Trophoblast cell (in vitro differentiated cells and primary cell): ENCODE data around the gene SMOC2.

ENCODE experiments used
- DNase-seq, 2 donors: peaks; one replicate each; pipeline ENCODE4 v3.0.0-alpha.2; 2016
- H2AFZ ChIP-seq: 2 replicates; pipeline ENCODE4 v1.6.1; 2013; ENCODE audit warnings: low read length, moderate library complexity, mild to moderate bottlenecking; ENCODE audit not compliant: insufficient read depth, poor library complexity
- H2AK5ac ChIP-seq: 2 replicates; pipeline ENCODE4 v1.6.1; 2013; ENCODE audit warnings: mild to moderate bottlenecking, low read length
- H2BK120ac ChIP-seq: 2 replicates; pipeline ENCODE4 v1.6.1; 2013; ENCODE audit warnings: low read length, mild to moderate bottlenecking, moderate library complexity; ENCODE audit not compliant: insufficient read depth, poor library complexity
- H2BK12ac ChIP-seq: 2 replicates; pipeline ENCODE4 v1.6.1; 2013; ENCODE audit warnings: mild to moderate bottlenecking, low read length, moderate library complexity
- H2BK5ac ChIP-seq: 2 replicates; pipeline ENCODE4 v1.6.1; 2013; ENCODE audit warnings: low read length, low read depth, moderate library complexity, mild to moderate bottlenecking; ENCODE audit not compliant: poor library complexity
- H3K14ac ChIP-seq: 2 replicates; pipeline ENCODE4 v1.6.1; 2013; ENCODE audit warnings: mild to moderate bottlenecking, low read length
- H3K18ac ChIP-seq: 2 replicates; pipeline ENCODE4 v1.6.1; 2013; ENCODE audit warnings: mild to moderate bottlenecking, low read length
- H3K23ac ChIP-seq: 2 replicates; pipeline ENCODE4 v1.6.1; 2013; ENCODE audit warnings: low read length
- H3K27ac ChIP-seq: 2 replicates; pipeline ENCODE4 v1.5.1; 2013; ENCODE audit warnings: low read depth, mild to moderate bottlenecking, inconsistent platforms, low read length, moderate library complexity
- H3K27me3 ChIP-seq: 2 replicates; pipeline ENCODE4 v1.6.1; 2013; ENCODE audit warnings: inconsistent platforms, mild to moderate bottlenecking, low read length, moderate library complexity; ENCODE audit not compliant: insufficient read depth
- H3K36me3 ChIP-seq, 2 experiments: 1 replicate in 1 of 2; 2 replicates in 1 of 2; pipeline ENCODE4 v1.6.1; 2013; ENCODE audit warnings: low read length in 2 of 2, mild to moderate bottlenecking in 2 of 2, moderate library complexity in 1 of 2; ENCODE audit not compliant: insufficient read depth in 2 of 2, control insufficient read depth in 1 of 2
- H3K4ac ChIP-seq: 2 replicates; pipeline ENCODE4 v1.6.1; 2013; ENCODE audit warnings: low read depth, mild to moderate bottlenecking, low read length, moderate library complexity
- H3K4me1 ChIP-seq, 2 experiments: 1 replicate in 1 of 2; 2 replicates in 1 of 2; pipeline ENCODE4 v1.6.1; 2013; ENCODE audit warnings: low read length in 2 of 2, mild to moderate bottlenecking in 2 of 2, moderate library complexity in 1 of 2; ENCODE audit not compliant: insufficient read depth in 2 of 2, control insufficient read depth in 1 of 2
- H3K4me2 ChIP-seq: 2 replicates; pipeline ENCODE4 v1.6.1; 2013; ENCODE audit warnings: inconsistent platforms, mild to moderate bottlenecking, low read length, moderate library complexity
- H3K4me3 ChIP-seq: 2 replicates; pipeline ENCODE4 v1.5.1; 2013; ENCODE audit warnings: mild to moderate bottlenecking, low read depth, low read length, inconsistent platforms
- H3K79me1 ChIP-seq: one replicate; pipeline ENCODE4 v1.6.1; 2013; ENCODE audit warnings: low read length
- H3K79me2 ChIP-seq: 2 replicates; pipeline ENCODE4 v1.6.1; 2013; ENCODE audit warnings: low read length, mild to moderate bottlenecking; ENCODE audit not compliant: control insufficient read depth, insufficient read depth, poor library complexity
- H3K9ac ChIP-seq: 2 replicates; pipeline ENCODE4 v1.6.1; 2013; ENCODE audit warnings: mild to moderate bottlenecking, low read length
- H3K9me3 ChIP-seq: 2 replicates; pipeline ENCODE4 v1.6.1; 2013; ENCODE audit warnings: low read depth, mild to moderate bottlenecking, control low read depth, inconsistent platforms, low read length; ENCODE audit not compliant: insufficient read depth
- H4K12ac ChIP-seq: 2 replicates; pipeline ENCODE4 v1.6.1; 2013; ENCODE audit warnings: low read depth, mild to moderate bottlenecking, low read length, moderate library complexity
- H4K8ac ChIP-seq: 2 replicates; pipeline ENCODE4 v1.6.1; 2013; ENCODE audit warnings: low read depth, mild to moderate bottlenecking, low read length, moderate library complexity
- H4K91ac ChIP-seq: one replicate; pipeline ENCODE4 v1.6.1; 2013; ENCODE audit warnings: low read depth, mild to moderate bottlenecking, low read length, moderate library complexity
- WGBS: extraction: QIAGEN DNeasy Blood & Tissue Kit; methylation state at CpG from one replicate; pipeline ENCODE4 v1.1.7; 2013; ENCODE audit warnings: missing lambda C conversion rate; ENCODE audit not compliant: insufficient read length, insufficient coverage; ENCODE audit errors: extremely low coverage; 5-methylcytosine and 5-hydroxymethylcytosine counted together

The SMOC2 gene

GRCh38 chr6:168515376-168515775 lies 74.4 kb downstream of the SMOC2 start:
- Histone ChIP-seq H2AK5ac (no peak overlapping the region), H4K91ac (no peak overlapping the region), H3K23ac (no peak overlapping the region), H4K8ac (no peak overlapping the region), H3K9me3 (peaks cover 6% of the 10 kb centered on the region), H3K4me1 (no peaks in the 10 kb centered on the region), H2BK120ac (no peak overlapping the region), H3K79me1 (no peaks in the 10 kb centered on the region), H2BK5ac (no peak overlapping the region), H3K18ac (no peak overlapping the region), H3K4ac (no peak overlapping the region), H3K4me2 (no peak overlapping the region), H3K4me3 (no peak overlapping the region), H2AFZ (no peak overlapping the region), H3K9ac (no peak overlapping the region), H3K27ac (no peak overlapping the region), H3K79me2 (no peaks in the 10 kb centered on the region), H3K14ac (no peak overlapping the region), H2BK12ac (no peak overlapping the region), H3K36me3 (no peaks in the 10 kb centered on the region), H3K27me3 (no peaks in the 10 kb centered on the region), H4K12ac (no peak overlapping the region)
- peak; percentile 37 to 56 for DNase-seq
- WGBS = no CpG with 5 or more reads among the region's 16 CpGs

DNA sequence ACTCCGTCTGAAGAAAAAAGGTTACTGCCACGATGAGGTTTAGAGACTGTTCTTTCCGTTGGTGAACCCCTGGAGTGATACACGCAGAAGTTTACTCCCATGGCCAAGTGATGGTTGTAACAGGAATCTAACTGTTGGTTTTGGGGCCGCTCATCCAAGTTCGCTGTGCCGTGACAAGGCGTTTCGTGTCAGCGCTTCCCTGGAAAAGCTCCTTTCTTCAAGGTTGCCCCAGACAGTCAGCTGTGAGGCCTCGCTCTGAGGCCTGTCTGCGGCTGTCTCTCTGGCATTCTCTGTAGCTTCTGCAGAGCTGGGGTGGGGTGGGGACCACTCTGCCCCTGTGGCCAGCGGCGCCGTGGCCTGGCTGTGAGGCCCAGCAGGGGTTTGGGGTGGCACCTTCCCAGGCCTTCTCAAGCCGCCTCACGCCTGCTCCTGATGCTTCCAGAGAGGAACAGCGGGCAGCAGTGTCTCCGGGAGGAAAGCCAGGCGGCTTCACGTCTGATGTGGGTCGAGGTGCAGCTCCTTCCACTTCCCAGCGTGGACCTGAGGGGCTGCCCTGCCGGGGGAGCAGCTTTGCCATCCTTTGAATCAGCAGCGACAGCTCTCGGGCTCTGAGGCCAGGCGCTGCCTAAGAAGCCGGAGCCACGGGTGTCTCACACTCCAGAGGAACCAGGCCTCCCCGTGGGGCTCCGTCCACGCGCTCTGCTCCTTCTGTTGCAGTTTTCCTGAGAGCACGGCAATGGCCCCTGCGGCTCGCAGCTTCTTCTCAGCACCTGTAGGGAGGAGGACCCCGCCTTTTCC lies 76.2 kb downstream of the SMOC2 start:
- H3K79me1 ChIP-seq = no peaks in the 10 kb centered on the region
- no peak overlapping the region for H2BK5ac ChIP-seq
- H3K23ac ChIP-seq = no peak overlapping the region
- no peak overlapping the region for H2AFZ ChIP-seq
- no peak overlapping the region for H4K12ac ChIP-seq
- H3K18ac ChIP-seq = no peak overlapping the region
- no peak for DNase-seq
- H3K14ac ChIP-seq = no peak overlapping the region
- no peak overlapping the region for H3K27ac ChIP-seq
- H3K36me3 ChIP-seq = no peaks in the 10 kb centered on the region
- no peaks in the 10 kb centered on the region for H3K79me2 ChIP-seq
- no peak overlapping the region for H4K91ac ChIP-seq
- H3K9ac ChIP-seq = no peak overlapping the region
- no peak overlapping the region for H4K8ac ChIP-seq
- no peak overlapping the region for H2BK12ac ChIP-seq
- peaks cover 6% of the 10 kb centered on the region for H3K9me3 ChIP-seq
- WGBS = no CpG with 5 or more reads among the region's 37 CpGs
- H3K4me1 ChIP-seq = no peaks in the 10 kb centered on the region
- H3K4ac ChIP-seq = no peak overlapping the region
- H2BK120ac ChIP-seq = no peak overlapping the region
- no peak overlapping the region for H3K4me2 ChIP-seq
- no peaks in the 10 kb centered on the region for H3K27me3 ChIP-seq
- no peak overlapping the region for H3K4me3 ChIP-seq
- H2AK5ac ChIP-seq = no peak overlapping the region

- Histone ChIP-seq H2BK5ac (no peak overlapping the region), H3K79me1 (no peaks in the 10 kb centered on the region), H3K4me3 (no peak overlapping the region), H3K27ac (no peak overlapping the region), H4K91ac (no peak overlapping the region), H3K9me3 (peaks cover 6% of the 10 kb centered on the region), H3K36me3 (no peaks in the 10 kb centered on the region), H3K9ac (no peak overlapping the region), H4K8ac (no peak overlapping the region), H3K23ac (no peak overlapping the region), H2AFZ (no peak overlapping the region), H3K4ac (no peak overlapping the region), H3K27me3 (no peaks in the 10 kb centered on the region), H4K12ac (no peak overlapping the region), H2BK120ac (no peak overlapping the region), H3K4me1 (no peaks in the 10 kb centered on the region), H2AK5ac (no peak overlapping the region), H3K79me2 (no peaks in the 10 kb centered on the region), H3K4me2 (no peak overlapping the region), H2BK12ac (no peak overlapping the region), H3K14ac (no peak overlapping the region), H3K18ac (no peak overlapping the region)
- no CpG with 5 or more reads among the region's 39 CpGs for WGBS
- no peak for DNase-seq
Observed at GRCh38 chr6:168517742-168518347, 76.9 kb downstream of the SMOC2 start.

DNA sequence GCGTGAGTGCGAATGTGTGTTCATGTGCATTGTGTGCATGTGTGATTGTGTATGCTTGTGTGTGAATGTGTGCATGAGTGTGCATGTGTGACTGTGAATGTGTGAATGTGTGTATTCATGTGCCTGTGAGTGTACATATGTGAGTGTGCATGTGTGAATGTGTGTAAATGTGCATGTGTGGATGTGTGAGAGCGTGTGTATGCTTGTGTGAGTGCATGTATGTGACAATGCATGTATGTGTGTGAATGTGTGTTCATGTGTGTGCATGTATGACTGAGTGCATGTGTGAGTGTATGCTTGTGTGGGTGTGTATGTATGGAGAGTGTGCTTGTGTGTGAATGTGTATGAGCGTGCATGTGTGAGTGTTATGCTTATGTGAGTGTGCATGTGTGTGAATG lies 77.4 kb downstream of the SMOC2 start:
- Histone ChIP-seq H3K9ac (no peak overlapping the region), H4K12ac (no peak overlapping the region), H3K9me3 (peaks cover 6% of the 10 kb centered on the region), H3K27me3 (no peaks in the 10 kb centered on the region), H4K91ac (no peak overlapping the region), H4K8ac (no peak overlapping the region), H3K4me1 (no peaks in the 10 kb centered on the region), H3K23ac (no peak overlapping the region), H3K4me3 (no peak overlapping the region), H3K36me3 (no peaks in the 10 kb centered on the region), H3K18ac (no peak overlapping the region), H3K14ac (no peak overlapping the region), H3K4me2 (no peak overlapping the region), H2BK12ac (no peak overlapping the region), H2AK5ac (no peak overlapping the region), H2BK120ac (no peak overlapping the region), H3K27ac (no peak overlapping the region), H3K79me2 (no peaks in the 10 kb centered on the region), H3K4ac (no peak overlapping the region), H3K79me1 (no peaks in the 10 kb centered on the region), H2AFZ (no peak overlapping the region), H2BK5ac (no peak overlapping the region)
- WGBS = no CpG with 5 or more reads among the region's 4 CpGs
- no peak for DNase-seq
